Measurements from ENCODE around the gene AHCTF1.

Gene AHCTF1

GRCh38 chr1:246789454-246790339 lies 142.1 kb downstream of the AHCTF1 start:
- H3K4me3 ChIP-seq (ENCODE audit: low read depth, low read length), result no peak overlapping the region
- no peak for DNase-seq (ENCODE audit: low read depth)

All from skeletal muscle cell (primary cell).